NCI-H2081 treated with DMSO at 0.1 percent for 48 hours (cell line): Measurements from ENCODE around the gene PLD1.
"Not testable (repeated sequence)": the region's sequence is repeated elsewhere in the genome, so short reads cannot be mapped to it uniquely, and the experiment has no call there.

Experiments
- DNase-seq: peaks from one replicate; lab custom pipeline; 2025; lab: John Stamatoyannopoulos, UW

The PLD1 gene

DNA sequence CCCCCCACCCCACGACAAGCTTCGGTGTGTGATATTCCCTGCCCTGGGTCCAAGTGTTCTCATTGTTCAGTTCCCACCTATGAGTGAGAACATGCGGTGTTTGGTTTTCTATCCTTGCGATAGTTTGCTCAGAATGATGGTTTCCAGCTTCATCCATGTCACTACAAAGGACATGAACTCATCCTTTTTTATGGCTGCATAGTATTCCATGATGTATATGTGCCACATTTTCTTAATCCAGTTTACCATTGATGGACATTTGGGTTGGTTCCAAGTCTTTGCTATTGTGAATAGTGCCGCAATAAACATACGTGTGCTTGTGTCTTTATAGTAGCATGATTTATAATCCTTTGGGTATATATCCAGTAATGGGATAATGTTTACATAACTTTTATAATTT, 4.4 kb upstream of the PLD1 start:
- DNase-seq, result not testable (repeated sequence)

DNA sequence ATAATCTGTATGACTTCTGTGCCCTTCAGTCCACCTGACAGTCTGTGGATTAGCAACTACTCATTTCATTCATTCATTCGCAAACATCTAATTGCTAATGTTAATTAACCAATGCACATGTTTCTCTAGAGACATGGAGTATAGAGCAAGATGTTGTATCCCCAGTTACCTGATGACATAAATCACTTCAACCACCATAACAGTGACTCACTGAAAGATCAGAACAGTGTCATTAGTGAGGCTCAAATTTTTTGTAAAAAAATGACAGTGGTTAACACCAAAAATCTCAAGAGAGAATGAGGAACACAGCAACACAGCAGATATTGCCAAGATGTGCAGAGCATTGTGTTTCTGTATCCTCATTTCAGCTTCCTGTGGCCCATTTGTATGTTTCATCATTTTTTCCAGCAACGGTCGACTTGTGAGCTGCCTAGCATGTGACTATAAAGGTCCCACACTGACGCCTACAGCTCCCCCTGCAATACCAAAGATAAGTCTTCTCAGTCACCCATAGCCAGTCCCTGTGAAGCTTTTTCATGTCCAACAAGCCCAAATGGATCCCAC, 3.7 kb upstream of the PLD1 start:
- DNase-seq, result no peak

DNA sequence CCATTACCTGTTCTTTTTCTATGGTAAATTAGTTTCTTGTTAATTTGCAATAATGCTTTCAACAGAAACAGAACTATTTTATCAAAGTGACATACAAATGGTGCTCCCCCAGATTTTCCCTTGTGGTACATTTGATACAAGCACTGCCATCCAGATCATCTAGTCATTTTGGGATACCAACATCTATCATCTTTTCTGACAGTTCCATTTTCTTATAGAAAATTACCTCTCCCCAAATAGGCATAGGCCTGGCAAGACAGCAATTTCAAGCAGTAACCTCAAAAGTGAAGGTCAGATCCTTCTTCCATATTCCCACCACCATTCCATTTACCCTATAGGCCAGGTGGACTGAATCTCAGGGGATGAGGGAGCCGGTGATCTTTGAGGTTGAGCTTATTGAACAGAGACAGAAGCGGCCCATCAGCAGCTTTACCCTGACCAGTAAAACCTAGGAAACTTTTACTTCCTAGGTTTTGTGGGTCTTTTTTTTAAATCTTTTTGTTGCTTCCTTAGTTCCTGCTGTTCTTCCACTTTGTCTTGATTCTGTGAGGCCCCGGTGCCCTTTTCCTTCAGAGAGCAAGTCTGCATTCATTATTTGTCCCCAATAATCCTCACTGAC, 3.1 kb upstream of the PLD1 start:
- DNase-seq, result no peak

DNA sequence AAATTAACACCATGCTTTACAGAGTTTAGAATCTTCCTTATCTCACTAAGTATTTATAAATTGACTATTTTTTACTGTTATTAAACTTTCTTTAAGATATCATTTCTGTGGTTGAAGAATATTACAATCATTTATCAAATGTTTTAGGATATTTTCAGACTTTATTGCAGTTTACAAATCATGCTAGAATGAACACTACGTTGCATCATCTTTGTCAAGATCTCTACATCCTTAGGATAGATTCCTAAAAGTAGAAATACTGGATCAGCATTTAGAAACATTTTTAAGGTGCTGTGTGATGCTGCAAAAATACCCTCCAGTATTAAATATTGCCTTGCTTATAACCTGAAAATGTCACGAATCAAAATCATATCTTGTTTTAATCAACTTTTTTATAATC, 2.5 kb upstream of the PLD1 start:
- DNase-seq, result no peak

DNA sequence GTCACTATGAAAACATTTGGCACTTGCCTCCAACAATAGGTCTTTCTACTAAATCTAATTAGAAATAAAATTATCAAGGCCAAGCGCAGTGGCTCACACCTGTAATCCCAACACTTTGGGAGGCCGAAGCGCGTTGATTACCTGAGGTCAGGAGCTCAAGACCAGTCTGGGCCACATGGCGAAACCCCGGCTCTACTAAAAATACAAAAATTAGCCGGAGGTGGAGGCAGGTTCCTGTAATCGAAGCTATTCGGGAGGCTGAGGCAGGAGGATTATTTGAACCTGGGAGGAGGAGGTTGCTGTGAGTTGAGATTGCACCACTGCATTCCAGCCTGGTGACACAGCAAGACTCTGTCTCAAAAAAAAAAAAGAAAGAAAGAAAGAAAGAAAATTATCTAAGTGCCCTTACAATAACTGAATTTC, 1.6 kb upstream of the PLD1 start:
- no peak for DNase-seq

DNA sequence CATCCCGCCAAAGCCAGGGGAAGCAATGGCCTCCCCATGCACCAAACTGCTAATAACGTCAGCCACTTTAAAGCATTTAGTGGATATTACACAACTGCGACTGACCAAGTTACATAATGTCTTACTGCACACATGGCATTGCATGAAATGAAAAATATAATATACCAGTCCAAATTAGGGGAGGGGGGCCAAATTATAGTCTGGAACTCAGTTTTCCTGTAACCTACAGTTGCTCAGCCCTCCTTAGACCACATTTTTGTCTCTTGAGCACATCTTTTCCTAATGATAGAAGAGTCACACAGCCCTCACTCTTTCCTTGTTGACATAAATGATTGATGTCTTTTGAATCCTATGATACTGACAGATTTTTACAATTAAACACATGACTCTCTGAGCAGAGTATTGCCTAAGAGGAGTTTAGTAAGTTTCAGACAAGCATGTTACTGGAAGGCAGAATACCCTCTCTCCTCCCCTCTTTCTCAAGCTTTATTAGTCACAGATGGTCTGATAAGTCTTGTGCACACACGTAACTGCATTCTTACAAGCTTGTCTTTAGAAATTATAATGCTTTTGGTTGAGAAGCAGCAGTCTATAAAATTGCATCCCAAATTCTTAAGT, 1.1 kb upstream of the PLD1 start:
- DNase-seq, result no peak

DNA sequence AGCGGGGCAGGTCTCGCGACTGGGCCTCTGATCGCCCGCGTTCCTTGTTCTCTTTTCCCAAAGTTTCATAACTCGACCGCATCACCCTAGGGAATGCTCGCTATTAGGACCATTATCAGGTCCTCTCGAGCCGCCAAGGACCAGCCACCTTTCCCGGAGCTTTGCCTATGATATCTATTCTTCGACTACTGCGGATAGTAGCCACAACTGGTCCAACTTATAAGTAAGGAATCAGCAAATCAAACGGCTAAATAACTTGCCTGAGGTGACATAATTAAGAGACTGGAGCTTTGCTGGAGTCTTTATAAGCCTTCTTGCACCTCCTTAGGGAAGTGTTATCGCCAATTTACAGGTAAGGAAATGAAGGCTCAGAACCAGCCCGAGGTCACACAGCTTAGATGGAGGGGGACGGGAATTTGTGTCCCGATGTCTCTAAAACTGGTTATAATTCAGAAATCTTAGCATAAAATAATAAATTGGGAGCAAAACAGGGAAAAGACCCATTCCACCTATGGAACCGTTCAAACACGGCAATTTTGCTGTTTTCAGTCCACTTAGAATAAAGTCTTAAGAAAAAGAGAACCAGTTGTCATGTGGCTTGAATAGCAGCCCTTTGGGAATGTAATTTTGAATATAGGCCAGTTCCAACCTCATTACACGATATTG, 479 bp upstream of the PLD1 start:
- no peak for DNase-seq

DNA sequence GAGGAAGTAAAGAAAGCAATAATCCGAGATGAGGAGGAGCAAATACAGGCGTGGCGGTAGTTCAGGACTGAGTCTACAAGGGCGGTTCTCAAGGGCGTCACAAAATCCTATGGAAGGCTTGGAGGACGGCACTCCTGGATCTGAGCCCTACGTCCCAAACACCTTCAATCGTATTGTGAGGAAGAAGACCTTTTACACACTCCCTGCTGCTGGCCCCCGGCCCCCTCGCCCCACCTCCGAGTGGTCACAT, 747 bp downstream of the PLD1 start:
- DNase-seq, result no peak

DNA sequence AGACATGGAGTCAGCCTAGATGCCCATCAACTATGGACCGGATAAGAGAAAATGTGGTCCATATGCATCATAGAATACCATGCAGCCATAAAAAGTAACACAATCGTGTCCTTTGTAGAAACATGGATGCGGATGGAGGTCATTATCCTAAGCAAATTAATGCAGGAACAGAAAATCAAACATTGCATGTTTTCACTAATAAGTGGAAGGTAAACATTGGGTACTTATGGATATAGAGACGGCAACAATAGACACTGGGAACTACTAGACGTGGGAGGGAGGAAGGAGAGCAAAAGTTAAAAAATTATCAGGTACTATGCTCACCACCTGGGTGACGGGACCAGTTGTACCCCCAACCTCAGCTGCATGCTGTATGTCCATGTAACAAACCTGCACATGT, 2.5 kb downstream of the PLD1 start:
- DNase-seq, result no peak

DNA sequence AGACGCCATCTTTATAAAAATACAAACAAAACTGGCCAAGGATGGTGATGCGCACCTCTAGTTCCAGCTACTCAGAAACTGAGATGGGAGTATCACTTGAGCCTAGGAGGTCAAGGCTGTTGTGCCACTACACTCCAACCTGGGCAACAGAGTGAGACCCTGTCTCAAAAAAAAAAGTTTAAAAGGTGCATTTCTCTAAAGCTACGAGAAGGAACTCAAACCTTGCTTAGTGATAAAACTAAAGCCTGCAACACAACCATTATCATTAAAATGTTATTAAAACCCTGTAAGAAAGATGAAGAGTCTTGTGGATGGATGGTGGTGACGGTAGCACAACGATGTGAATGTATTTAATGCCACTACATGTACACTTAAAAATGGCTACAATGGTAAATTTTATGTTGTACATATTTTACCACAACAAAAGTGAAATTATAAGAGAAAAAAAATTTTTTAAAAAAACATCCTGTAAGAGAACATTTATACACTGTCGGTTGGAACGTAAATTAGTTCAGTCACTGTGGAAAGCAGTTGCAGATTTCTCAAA, 3.1 kb downstream of the PLD1 start:
- DNase-seq, result no peak

DNA sequence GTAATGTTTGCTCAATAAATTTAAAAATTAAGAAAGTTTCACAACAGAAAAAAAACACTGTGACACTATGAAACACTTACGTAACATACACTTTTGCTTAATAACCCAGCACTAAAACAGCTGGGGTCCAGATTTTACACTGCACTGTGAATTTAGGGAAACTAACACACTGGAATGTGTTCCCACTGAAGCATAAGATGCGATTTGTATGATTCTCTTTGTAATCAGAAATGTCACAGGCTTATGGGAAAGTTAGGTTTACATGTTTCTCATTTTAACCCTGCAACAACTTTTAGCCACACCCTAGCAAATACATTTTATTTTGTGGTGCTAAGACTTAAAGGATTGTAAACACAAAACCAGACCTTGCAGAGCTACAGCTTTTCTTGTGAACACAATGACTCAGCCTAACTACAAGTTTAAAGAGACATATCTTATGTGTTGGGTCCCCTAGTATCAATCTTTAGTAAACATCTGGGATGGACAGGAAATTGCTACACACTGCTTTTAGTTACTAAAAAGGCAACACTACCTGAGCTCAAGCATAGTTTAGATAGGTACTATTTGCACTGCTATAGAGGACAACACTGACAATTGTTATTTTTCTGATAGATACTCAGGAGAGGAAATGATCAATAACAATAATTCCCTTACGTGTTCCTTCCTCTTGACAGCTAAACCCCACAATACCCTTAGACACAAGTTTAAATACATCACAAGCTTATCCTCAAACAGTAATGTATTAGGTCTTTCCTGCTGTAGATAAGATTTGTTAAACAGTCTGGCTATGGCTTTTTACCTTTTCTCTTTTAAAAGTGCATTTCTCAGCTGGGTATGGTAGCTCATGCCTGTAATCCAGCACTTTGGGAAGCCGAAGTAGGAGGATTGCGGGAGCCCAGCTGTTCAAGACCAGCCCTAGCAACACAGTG, 3.8 kb downstream of the PLD1 start:
- no peak for DNase-seq

DNA sequence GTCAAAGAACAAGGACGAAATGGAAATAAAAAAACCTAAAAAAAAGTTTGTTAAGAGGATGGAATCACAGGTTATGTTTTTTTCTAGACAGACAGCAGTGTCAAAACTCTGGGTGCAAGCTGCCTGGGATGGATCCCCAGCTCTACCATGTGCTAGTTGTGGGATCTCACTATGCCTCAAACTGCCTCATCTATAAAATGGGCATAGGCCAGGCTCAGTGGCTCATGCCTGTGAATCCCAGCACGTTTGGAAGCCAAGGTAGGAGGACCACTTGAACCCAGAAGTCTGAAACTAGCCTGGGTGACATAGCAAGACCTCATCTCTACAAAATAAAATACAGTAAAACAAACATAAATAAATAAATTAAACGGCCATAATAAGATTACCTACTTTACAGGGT, 4.6 kb downstream of the PLD1 start:
- no peak for DNase-seq

DNA sequence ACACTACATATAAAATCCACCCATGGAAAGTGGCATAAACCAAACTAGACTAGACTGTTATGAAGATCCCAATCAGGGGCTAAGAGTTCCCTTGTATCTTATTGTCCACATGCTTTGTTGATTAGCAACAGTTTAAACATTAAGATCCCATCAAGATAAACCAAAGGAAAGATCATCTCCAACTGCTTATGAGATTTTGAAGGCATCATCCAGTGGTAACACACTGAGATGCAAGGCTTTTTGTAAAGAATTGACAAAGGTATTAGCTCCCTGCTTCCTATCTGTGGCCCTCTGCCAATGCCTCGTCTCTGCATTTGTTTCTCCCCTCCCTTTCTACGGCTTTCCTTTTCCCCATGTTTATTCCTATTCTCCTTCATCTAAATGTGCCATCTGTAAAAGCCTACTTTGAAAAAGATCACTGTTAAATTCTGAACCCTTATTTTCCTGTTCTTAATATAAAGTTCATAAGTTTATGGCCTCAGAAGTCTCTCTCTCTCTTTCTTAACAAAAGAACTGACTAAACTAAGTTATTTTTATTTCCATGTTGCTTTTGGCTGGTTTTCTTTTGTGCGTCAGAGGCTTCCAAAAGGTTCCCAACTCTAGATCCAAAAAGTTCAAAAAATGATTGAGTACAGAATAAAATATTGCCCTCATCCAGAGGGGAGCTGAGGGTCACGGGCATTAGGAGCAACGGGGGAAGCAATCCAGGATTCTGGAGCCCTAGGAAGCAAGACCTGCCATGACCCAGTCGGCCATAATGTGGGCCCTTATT, 5.5 kb downstream of the PLD1 start:
- DNase-seq, result no peak

DNA sequence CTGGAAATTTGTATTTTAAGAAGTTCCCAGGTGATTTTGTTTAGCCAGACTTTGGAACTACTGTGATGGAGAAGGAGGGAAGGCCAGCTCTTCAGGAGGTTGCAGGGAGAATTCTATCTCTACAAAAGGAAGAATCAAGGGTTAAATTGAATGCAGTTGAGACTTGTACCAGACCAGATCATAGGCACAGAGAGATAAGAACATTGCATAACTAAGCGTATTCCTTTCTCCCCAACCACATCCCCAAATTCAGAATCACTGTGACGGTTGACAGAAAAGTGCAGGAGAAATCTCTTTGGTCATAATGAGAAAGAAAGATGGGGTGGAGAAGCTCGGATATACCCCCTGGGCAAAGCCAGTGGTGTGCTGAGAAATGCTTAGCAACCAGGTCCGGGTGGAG, 7.2 kb downstream of the PLD1 start:
- no peak for DNase-seq

DNA sequence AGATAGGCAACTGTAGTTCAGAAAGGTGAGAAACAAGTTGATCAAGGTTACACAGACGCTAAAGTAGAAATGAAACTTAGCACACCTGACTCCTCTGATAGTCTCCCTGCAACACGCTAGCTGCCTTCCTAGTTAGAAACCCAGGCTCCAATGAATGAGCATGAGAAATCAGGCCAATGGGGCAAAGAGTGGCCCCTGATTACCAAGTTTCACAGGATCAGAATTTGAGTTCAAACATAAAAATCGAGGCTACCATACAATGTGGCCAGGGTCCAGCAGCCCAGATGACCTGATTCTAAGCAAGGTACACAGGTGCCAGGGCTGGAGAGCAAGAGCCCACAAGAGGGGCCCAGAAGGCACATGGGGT, 7.7 kb downstream of the PLD1 start:
- no peak for DNase-seq

DNA sequence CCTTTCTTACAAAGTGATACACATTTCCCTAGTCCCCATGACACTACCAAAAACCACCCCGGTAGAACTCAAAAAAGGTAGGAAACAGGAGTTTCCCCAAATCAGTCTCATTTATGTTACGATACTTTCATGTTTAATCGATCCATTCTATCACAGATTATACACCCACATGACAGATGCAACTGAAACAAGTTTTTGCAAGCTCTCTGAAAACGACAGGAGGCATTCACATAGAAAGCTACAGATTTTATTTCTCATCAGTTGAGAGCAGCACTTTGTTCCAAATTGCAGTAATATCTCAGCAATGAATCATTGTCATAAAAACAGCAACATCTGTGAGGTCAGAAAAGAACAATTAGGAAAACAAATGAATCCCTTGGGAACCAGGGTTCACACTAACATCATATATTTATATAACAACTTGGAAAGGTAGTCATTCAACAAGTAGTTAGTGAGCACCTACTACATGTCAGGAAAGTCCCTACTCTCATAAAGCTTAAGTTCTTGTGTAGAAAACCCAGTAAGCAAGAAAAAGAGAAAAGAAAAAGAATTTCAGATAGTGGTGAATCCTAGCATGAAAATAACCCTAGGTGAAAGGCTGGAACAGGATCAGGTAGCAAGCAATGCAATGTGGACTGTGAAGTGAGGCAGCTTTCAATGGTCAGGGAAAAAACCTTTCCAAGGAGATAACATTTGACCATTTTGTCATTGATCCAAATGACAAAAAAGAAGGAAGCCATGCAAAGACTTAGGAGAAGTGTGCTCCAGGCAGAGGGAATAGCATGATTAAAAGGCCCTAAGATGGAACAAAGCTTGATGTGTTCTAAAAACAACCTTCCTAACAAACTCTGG, 8.3 kb downstream of the PLD1 start:
- no peak for DNase-seq

DNA sequence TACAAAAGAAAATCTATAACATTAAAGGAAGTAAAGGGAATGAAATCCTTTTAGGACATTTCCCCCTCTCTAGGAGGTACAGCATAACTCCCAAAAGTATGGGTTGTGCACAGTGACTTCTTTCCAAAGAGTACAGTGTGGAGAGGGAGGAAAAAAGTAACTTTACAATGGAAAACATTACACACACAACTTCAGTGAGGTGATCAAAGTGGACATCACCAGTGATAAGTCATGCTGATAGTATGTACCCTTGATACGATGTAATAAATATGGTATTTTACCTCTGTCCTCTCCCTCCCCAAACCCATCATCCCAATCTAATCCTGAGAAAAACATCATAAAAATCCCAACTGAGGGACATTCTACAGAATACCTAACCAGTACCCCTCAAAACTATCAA, 10.8 kb downstream of the PLD1 start:
- DNase-seq, result no peak

DNA sequence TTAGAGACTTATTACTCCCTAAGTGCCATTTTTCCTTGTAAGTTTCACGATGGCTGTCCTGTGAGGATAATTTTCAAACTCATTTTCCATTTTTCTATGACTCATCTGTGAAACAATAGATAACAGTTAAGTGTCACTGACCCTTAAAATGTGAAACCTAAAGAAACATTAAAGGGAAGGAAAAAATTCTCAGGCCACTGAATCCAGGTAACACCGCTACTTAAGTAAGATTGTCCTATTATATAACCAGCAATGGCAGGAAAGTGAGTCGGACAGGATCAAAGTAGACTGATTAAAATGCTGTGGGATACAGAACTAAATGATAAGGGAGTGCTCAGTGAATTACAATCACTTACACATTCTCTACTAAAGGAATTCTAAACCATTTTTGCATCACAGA, 12.4 kb downstream of the PLD1 start:
- DNase-seq, result no peak

DNA sequence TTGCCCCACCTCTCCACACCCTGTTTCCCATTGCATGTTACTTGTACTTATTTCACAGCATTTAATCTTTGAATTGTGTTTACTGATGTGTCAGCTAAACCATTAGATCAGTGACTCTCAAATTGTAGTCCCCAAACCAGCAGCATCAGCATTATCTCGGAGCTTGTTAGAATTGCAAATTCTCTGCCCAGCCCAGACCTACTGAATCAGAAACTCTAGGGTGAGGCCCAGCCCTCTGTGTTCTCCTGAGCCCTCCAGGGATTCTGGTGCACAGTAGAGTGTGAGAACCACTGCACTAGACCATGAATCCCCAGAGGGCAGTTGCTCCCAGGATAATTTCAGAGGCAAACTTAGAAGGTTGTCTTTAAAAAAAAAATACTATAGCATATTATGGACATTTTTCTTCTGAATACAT, 13.0 kb downstream of the PLD1 start:
- no peak for DNase-seq

DNA sequence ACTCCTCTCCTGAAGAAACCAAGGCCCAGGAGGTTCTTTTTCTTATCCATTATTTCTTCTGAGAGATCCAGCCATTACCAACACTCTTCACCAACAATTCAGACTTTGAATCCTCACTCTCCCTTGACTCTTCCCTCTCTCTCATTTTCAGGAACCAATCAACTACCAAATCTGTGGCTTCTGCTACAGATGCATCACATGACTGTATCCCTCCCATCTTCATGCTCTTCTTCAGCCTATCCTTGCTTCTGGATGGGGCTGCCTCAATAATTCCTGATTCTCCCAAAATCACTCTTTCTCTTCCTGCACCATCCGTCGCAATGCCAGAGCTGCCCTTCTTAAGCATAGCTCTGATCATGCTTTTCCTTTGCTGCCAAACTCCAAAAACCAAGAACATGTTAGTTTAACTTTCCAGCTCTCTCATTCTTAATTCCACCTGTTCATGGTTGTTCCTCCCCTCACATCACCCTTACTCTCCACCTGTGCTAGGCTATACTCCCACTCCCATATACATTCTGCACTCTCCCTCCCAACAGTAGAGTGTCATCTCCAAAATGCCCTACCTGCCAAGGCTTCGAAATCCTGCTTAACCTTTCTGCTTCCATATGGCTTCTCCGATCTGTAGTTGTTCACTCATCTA, 13.5 kb downstream of the PLD1 start:
- DNase-seq, result no peak
